Left renal cortex interstitium (tissue), 4 donors: Measurements from ENCODE around the gene FAM89A. TPM values are rescaled to one million over a fixed set of nuclear protein-coding genes. Genes with fewer than 3 reads are reported as not detected.

Source experiments
- DNase-seq, 4 donors: peaks; one replicate each; pipeline ENCODE4 v3.0.0-alpha.2; 2013; ENCODE audit warnings: low read depth in 4 of 4, low spot score in 2 of 4, missing footprints in 1 of 4
- polyA plus RNA-seq, 4 donors: library from polyadenylated mRNA; unstranded; fragments of 120-200 nt; gene quantifications; one replicate each; pipeline ENCODE4 v1.2.1, GENCODE V29; 2013; ENCODE audit not compliant: insufficient read length in 4 of 4

The FAM89A gene
- 10 to 100 TPM; 16.8 to 24.5 (median 19.7) TPM for polyA plus RNA-seq

DNA sequence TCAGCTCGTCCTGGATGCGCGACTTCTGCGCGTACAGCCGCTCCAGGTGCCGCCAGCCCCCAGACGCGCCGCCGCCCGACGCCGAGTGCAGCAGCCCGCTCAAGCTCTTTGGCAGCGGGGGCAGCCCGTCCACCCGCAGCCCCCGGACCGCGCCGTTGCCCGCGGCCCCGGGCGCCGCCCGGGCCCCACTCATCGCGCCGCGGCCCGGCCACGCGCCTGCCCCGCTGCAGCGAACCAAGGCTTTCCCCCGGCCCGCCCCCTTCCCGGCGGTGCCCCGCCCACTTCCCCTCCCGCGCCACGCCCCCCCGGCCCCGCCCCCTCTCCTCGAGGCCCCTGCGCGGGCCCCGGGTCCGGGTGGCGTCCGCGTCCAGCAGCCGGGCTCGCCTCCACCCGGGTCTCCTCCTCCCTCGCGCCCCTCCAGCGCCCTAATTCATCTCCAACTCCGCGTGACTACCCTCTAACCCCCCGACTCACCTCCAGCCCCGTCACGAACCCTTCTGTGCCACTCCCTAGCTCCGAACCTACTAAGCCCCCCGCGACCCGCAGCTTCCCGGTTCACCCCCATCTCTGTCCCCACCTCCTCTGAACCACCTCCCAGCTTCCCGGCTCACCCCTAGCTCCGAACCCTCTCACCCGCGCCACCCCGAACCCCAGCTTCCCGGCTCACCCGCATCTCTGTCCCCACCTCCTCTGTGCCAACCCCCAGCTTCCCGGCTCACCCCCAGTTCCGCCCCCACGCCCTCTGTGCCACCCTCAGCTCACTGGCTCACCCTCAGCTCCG, at the start of gene FAM89A:
FAM89A (minus strand) TSS at position 236 of the 781 bp plus-strand sequence; CDS start at position 193, 43 bp downstream.
- DNase-seq, result no peak

DNA sequence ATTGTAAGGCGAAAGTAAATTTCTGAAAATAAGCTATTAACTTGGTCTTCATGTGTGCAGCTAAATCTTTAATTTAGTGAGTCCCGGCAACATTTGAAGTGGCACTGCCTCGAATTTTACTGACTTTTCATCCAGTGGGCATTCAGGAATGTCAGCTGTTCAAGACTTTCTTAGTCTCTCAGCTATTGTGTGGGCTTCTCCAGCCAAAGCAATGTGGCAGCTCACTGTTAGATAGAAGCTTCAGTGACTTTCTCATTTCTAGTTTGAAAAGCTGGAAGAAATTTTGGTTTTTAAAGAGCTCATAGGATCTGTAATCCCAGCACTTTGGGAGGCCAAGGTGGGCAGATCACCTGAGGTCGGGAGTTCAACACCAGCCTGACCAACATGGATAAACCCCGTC, 44.3 kb upstream of the FAM89A start:
- DNase-seq, result no peak

DNA sequence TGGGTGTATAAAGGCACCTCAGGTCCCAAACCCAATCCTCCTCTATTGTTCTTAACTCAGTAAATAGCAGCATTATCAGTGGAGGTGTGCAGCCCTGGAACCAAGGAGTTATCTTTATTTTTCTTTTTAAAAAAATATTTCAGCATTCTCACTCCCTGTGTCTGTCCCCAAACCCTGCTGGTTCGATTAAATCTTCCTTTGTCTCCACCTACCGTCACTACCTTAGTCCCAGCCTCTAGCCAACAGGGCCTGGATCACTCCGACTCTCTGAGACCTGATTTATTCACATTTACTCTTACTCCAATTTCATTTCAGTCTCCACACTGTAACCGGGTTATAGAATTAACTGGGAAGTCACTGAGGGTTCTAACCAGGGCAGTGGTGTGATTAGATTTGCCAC, 39.1 kb upstream of the FAM89A start:
- DNase-seq, result no peak

DNA sequence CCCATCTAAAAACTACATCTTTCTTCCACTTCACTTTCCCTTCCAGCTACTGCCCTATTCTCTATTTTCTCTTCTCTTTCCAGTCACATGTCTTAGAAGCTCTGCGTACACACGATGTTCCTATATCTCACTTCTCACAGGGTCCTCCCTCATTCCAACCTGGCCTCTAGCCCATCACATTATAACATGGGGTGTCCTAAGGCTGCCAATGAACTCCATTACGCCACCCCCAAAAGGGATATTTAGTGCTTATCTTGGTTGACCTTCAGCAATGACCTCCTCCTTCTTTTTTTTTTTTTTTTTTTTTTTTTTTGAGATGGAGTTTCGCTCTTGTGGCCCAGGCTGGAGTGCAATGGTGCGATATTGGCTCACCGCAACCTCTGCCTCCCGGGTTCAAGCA, 38.2 kb upstream of the FAM89A start:
- DNase-seq, result no peak

DNA sequence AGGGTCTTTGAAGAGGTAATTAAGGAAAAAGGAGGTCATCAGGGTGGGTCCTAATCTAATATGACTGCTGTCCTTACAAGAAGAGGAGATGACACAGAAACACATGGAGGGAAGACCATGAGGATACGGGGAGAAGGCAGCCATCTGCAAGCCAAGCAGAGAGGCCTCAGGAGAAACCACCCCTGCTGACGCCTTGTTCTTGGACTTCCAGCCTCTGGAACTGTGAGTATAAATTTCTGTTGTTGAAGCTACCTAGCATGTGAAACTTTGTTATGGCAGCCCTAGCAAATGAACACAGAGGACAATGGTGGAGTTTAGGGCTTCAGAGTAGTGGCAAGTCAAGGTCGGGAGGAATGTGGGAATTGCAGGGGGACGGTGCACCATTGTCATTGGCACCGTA, 36.7 kb upstream of the FAM89A start:
- DNase-seq, result no peak

DNA sequence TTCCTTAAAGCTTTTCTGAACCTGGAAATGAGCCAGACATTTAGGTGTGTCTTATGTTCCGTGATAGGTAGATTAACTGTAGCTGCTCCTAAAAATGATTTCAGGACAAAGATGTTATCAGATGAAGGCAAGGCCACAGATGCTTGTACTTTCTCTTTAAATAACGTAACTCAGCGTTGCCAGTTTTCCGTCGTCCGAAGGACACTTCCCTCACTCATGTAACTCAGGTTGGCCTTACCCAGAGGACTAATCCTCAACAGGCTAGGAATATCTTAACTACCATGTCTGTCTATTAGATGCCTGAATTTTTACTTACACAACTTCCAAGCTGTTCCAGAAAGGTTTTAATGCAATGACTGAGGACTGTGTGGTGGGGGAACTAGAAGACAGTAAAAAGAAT, 35.4 kb upstream of the FAM89A start:
- no peak for DNase-seq

DNA sequence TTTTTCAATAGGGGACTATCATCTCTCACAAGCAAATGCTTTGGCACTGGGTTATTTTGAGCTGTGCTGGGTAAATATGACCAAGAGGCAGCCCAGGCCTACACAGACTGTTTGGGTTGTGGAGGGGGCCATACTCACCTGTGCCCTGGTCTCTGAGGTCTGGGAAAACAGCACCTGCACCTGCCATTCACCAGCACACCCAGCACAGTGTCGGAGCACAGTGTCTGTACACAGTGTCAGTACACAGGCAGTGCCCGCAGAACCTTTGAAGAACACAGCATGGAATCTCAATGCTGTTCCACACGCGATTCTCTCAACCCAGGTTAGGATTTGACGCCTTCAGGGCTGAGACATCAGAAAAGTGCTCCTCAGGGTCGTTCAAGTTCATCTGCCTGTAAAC, 35.0 kb upstream of the FAM89A start:
- DNase-seq, result no peak

DNA sequence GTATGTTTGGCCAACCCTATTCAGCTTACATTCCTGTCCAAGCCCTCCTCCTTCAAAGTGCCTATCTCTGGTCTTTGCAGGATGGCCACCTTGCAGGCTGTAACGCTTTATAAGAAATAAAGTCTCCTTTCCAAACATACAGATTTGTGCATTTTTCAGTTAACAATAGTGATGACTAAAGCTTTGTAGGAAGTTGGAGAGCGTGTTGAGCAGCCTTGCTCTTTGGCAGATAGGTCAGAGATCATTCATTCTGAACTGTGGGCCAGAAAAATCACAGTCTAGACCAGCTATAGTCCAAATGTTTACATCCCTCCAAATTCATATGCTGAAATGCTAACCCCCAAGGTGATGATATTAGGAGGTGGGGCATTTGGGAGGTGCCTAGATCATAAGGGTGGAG, 34.0 kb upstream of the FAM89A start:
- DNase-seq, result no peak

DNA sequence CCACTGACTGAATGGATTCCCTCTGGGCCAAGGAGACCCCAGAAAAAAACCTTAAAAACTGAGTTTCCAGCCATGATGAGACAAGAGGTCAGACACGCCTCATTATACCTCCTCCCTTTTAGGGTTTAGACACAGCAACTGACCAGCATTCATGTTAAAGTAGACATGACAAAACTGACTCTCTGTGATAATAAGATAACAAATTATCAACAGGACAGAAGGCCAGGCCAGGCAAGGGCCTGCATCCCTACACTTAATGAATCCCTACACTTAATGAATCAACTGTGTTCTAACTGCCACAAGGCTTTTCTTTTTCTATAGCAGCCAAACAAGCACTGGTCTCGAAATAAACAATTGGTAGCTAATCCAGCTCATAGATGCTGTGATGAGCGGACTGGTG, 33.3 kb upstream of the FAM89A start:
- no peak for DNase-seq

DNA sequence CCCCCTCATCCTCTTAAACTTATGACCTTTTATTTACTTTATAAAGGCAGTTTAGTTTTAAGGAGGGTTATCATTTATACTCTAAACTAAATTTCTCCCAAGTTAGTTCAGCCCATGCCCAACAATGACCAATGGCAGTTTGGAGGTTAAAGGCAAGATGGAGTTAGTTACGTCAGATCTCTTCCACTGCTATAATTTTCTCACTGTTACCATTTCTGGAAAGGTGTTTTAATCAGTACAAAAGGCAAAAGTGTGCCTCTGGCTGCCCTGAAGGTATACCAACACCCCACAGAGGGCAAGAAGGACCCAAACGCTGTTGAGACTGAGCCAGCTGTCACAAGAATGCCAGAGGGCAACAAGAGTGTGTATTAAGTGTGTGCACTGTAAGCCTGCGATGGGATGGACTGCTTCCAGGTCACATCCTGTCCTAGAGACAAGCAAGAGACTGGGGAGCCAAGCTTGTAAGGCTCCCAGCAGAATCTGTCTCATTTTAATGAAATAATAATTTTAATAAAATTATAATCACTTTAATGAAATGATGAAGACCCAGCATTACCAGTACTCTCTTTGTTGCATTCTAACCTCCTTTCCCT, 32.5 kb upstream of the FAM89A start:
- no peak for DNase-seq

DNA sequence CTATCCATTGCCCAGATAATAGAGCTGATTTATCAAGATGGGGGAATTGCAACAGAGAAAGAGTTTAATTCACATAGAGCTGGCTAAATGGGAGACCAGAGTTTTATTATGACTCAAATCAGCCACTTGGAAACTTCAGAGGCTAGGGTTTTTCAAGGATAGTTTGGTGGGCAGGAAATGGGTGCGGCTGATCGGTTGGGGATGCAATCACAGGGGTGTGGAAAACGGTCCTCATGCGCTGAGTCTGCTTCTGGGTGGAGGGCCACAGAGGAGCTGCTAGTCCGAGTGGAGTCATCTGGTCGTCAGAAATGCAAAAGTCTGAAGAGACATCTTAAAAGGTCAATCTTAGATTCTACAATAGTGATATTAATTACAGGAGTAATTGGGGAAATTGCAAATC, 32.0 kb upstream of the FAM89A start:
- DNase-seq, result no peak

DNA sequence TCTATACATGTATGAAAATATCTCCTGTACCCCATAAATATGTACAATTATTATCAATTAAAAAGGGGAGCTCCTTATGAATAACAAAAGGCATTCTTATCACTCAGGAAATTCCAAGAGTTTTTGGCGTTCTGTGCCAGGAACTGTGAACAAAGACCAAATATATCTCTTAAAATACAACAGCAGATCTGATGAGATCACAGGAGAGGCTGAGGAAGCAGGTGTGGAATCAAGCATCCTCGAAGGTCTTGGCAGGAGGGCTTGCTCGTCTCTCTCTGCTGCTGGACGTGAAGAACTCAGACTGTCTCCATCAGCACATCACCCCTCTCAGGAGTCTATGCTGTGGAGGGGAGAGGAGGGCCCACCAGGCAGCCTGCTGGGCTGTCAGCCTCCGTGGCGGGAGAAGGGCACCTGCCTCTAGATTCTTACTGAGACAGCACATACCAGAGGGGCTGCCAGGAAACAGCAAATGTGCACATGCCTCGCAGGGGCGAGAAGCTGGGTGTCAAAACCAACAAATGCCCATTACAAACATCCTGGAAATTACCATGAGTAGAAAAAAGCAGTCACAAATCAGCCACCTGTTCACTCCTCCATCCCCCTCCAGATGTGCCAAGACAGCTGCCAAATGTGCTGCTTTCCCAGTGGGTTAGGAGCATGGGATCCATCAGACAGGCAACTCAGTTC, 30.8 kb upstream of the FAM89A start:
- no peak for DNase-seq

DNA sequence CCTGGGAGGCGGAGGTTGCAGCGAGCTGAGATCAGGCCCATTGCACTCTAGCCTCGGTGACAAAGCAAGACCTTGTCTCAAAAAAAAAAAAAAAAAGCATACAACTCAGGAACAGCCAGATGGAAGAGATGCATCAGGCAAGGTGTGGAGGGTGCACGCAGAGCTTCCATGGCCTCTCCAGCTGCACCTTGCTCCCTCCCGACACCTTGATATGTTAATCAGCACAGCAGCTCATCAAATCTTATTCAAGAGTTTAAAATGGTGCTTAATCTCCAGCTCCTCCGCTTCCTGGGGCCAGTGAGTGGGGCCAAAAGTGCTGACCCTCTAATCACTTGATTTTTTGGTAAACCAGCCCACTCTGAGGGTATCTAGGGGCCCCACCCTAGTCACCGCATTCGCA, 29.3 kb upstream of the FAM89A start:
- DNase-seq, result no peak

DNA sequence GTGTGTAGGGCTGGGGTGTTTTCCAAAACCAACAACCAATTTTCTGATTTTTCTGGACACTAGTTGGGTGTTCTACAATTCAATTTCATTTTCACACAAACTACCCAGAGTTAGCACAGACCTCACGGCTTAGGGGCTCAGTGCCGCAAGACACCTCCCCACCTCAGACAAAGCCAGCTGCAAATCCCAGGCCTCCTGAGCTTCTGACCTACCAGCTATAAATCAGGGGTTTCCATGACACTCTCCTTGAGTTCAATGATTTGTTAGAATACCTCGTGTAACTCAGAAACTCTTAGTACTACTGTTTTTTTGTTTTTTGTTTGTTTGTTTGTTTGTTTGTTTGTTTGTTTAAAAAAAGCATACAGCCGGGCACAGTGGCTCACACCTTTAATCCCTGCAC, 28.7 kb upstream of the FAM89A start:
- DNase-seq, result peak in 1 of 4 donors; percentile 34

DNA sequence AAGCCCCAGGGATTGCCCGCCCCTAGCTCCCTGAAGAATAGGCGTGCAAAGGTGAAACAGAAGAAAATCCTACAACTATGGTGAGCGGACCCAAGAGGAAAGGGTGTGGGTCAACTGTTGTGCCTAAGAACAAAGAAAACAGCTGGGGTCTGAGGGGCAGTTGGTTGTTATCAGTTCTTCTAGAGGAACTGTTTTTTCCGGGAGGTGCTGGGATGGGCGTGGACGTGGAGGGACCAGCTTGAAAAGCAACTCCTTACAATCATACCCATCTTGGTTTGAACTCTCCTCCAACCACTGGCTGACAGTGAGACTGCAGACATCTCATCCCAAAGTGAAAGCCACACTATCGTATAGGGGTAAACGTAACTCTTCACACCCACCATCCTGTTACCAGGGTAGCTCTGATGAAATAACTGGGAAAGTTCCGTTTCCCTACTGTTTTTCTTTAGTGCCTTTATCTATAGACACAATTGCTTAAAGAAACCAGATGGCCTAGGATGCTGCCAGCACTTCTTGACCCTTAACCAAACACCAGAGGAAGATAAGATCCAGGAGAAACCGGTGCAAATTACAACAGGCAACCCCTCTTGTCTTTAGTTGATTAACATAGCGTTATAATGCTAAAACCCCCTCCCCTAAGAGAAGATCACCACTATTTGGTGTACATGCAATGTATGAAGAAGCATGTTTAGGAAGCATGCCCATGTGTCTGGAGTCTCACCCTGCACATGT, 25.6 kb upstream of the FAM89A start:
- DNase-seq, result no peak

DNA sequence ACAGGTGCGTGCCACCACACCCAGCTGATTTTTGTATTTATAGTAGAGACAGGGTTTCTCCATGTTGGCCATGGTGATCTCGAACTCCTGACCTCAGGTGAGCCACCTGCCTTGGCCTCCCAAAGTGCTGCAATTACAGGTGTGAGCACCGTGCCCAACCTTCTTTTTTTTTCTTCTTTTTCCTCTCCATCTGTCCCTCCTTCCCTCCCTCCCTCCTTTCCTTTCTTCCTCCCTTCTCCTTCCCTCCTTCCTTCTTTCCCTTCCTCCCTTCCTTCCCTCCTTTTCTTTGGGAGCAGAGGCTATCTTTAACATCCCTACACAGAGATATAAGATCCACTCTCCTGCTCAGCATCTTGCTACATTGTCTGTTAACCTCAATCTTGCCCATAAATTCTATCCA, 24.4 kb upstream of the FAM89A start:
- no peak for DNase-seq

DNA sequence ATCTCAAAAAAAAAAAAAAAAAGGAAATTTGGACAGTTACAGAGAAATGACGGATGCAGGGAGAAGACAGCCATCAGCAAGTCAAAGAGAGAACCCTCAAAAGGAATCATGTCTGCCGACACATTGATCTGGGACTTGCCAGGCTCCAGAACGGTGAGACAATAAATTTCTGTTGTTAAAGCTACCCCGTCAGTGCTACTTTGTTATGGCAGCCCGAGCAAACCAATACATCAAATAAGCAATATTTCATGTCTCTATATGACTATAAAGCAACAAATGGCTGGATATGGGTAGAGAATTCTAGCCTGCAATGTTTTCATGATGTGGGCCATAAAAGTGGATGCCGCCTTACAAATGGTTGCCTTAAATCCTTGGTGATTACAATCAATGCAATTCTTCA, 23.3 kb upstream of the FAM89A start:
- no peak for DNase-seq

DNA sequence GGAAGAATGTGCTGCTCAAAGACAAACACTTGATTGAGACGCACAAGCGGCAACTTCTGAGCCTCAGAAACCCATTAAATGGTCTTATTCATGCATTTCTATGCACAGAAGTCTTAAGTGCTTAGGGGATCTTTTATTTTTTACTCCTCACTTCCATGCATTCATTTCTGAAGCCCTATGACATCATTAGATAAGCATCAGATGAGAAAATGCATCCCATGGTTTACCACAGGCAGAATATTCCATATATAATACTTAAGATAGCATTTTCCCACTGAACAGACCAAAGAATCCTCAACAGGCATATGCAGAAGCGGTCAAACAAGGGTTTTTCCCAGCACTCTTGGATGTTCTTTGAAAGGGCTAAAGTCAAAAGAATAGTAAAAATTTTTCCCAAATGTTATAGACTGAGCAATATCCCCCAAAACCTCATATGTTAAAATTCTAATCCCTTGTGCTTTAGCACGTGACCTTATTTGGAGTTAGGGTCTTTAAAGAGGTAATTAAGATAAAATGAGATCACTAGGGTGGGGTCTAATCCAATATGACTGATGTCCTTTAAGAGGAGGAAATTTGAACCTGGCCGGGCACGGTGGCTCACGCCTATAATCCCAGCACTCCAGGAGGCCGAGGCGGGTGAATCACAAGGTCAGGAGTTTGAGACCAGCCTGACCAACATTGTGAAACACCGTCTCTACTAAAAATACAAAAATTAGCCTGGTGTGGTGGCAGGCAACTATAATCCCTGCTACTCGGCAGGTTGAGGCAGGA, 22.6 kb upstream of the FAM89A start:
- DNase-seq, result no peak

DNA sequence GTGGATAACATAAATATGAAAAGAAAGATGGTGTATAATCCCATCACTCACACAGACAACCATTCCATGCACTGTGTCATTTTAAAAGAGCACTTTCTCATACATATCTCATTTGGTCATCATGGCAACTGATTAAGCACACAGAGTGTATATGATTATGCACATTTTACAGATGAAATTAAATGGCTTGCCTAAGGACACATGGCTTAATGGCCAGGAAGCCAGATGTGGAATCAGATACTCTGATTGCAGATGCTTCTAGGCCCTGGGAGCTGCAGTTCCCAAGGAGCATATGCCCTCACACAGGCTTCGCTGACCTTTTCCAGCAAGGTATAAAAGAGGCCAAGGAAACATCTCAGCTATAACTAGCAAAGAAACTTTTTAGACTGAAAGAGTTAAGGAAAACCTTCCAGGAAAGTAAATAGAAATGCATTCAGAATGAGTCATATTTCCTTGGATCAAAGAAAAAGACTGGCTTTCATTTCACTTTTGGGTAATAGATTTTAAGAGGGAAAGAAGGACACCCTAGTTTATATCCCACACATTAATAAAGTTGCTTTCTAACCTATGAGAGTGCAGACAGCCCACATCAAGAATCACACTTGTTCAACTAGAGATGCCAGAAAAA, 19.6 kb upstream of the FAM89A start:
- DNase-seq, result no peak
